Smooth muscle cell (in vitro differentiated cells): Measurements from ENCODE around the gene SULF2. TPM values are rescaled to one million over a fixed set of nuclear protein-coding genes. Genes with fewer than 3 reads are reported as not detected.

Experiments used
- DNase-seq: peaks from one replicate; lab custom pipeline; 2025; ENCODE audit not compliant: unreplicated experiment; lab: John Stamatoyannopoulos, UW
- H2AFZ ChIP-seq: fragments of 200-600 bp; sonication (generic); 2 replicates; pipeline ENCODE4 v1.6.0; 2016; ENCODE audit warnings: antibody characterized with exemption, low read depth, mild to moderate bottlenecking
- H3F3A ChIP-seq: fragments of 200-600 bp; sonication (generic); 2 replicates; pipeline ENCODE4 v1.6.0; 2017; ENCODE audit warnings: antibody characterized with exemption, low read depth
- H3K27ac ChIP-seq: fragments of 200-600 bp; sonication (generic); 2 replicates; pipeline ENCODE4 v1.5.1; 2016; ENCODE audit warnings: low read depth, mild to moderate bottlenecking
- H3K27me3 ChIP-seq: fragments of 200-600 bp; sonication (generic); 2 replicates; pipeline ENCODE4 v1.6.1; 2016; ENCODE audit warnings: low read depth, mild to moderate bottlenecking
- H3K36me3 ChIP-seq: fragments of 200-600 bp; sonication (generic); 2 replicates; pipeline ENCODE4 v1.5.1; 2016; ENCODE audit warnings: low read depth
- H3K4me1 ChIP-seq: fragments of 200-600 bp; sonication (generic); 2 replicates; pipeline ENCODE4 v1.5.1; 2016; ENCODE audit warnings: low read depth
- H3K4me2 ChIP-seq: fragments of 200-600 bp; sonication (generic); 2 replicates; pipeline ENCODE4 v1.6.0; 2016; ENCODE audit warnings: mild to moderate bottlenecking
- H3K4me3 ChIP-seq: fragments of 200-600 bp; sonication (generic); 2 replicates; pipeline ENCODE4 v1.5.1; 2016; ENCODE audit warnings: mild to moderate bottlenecking
- H3K79me2 ChIP-seq: fragments of 200-600 bp; sonication (generic); 2 replicates; pipeline ENCODE4 v1.6.0; 2016; ENCODE audit warnings: low read depth, mild to moderate bottlenecking
- H3K9ac ChIP-seq: fragments of 200-600 bp; sonication (generic); 2 replicates; pipeline ENCODE4 v1.6.0; 2016; ENCODE audit warnings: low read depth
- H3K9me3 ChIP-seq: fragments of 200-600 bp; sonication (generic); replicated peaks from 2 replicates; pipeline ENCODE4 v1.5.1; 2016; ENCODE audit warnings: low read depth
- H4K20me1 ChIP-seq: fragments of 200-600 bp; sonication (generic); 2 replicates; pipeline ENCODE4 v1.6.0; 2016; ENCODE audit warnings: low read depth
- CTCF ChIP-seq: fragments of 200-600 bp; sonication (generic); IDR thresholded peaks from 2 replicates; pipeline ENCODE4 v1.5.1; 2017; ENCODE audit warnings: borderline replicate concordance, mild to moderate bottlenecking, antibody characterized with exemption; ENCODE audit not compliant: insufficient read depth, poor library complexity, severe bottlenecking
- WGBS: methylation state at CpG from one replicate; pipeline ENCODE4 v1.1.7; 2016; ENCODE audit warnings: low lambda C conversion rate; 5-methylcytosine and 5-hydroxymethylcytosine counted together
- polyA plus RNA-seq: library from polyadenylated mRNA; unstranded; fragments of >200 nt; fragmentation: Nextera tagmentation; extraction: Ambion mirVana; gene quantifications from 2 replicates; pipeline ENCODE4 v1.2.1, GENCODE V29; 2016
- total RNA-seq: library from RNA; depleted of rRNA; stranded (reverse); fragments of >200 nt; gene quantifications from 2 replicates; pipeline ENCODE4 v1.2.3, GENCODE V29; 2014

Gene SULF2
- total and polyA plus RNA-seq, 2 experiments from 2014 or later: 109 to 144 TPM

- Histone ChIP-seq H3K36me3 (peaks cover 11% of the 10 kb centered on the region), H4K20me1 (no peaks in the 10 kb centered on the region), H3K79me2 (no peaks in the 10 kb centered on the region), H2AFZ (no peak overlapping the region), H3K9ac (no peak overlapping the region), H3K27ac (no peak overlapping the region), H3K27me3 (no peaks in the 10 kb centered on the region), H3F3A (no peaks in the 10 kb centered on the region), H3K4me2 (no peak overlapping the region), H3K4me3 (no peak overlapping the region), H3K4me1 (no peaks in the 10 kb centered on the region), H3K9me3 (peaks cover 20% of the 10 kb centered on the region)
- WGBS: 85% methylated on average over 17 of the region's 18 CpGs
- no peak for DNase-seq
- no peak for TF ChIP-seq CTCF
Measured at GRCh38 chr20:47688385-47689381, 96.6 kb downstream of the SULF2 start.

GRCh38 chr20:47687095-47687987 lies 97.9 kb downstream of the SULF2 start:
- H3K4me2 ChIP-seq: no peak overlapping the region
- H3F3A ChIP-seq: no peaks in the 10 kb centered on the region
- no peaks in the 10 kb centered on the region for H3K4me1 ChIP-seq
- H3K4me3 ChIP-seq: no peak overlapping the region
- H3K9ac ChIP-seq: peak overlapping the region; percentile 55
- DNase-seq: no peak
- H3K27ac ChIP-seq: peak overlapping the region; percentile 86
- WGBS: 96% methylated on average over 20 of the region's 20 CpGs
- H3K9me3 ChIP-seq: peaks cover 11% of the 10 kb centered on the region
- TF ChIP-seq CTCF: no peak
- H2AFZ ChIP-seq: no peak overlapping the region
- H3K27me3 ChIP-seq: no peaks in the 10 kb centered on the region
- no peaks in the 10 kb centered on the region for H4K20me1 ChIP-seq
- peaks cover 7% of the 10 kb centered on the region for H3K36me3 ChIP-seq
- no peaks in the 10 kb centered on the region for H3K79me2 ChIP-seq

- no peaks in the 10 kb centered on the region for H3K27me3 ChIP-seq
- H3F3A ChIP-seq: no peaks in the 10 kb centered on the region
- no peak for TF ChIP-seq CTCF
- peak overlapping the region; percentile 86 for H3K27ac ChIP-seq
- peak; percentile 19 for DNase-seq
- H3K9ac ChIP-seq: peak overlapping the region; percentile 87
- H2AFZ ChIP-seq: no peak overlapping the region
- H3K36me3 ChIP-seq: no peaks in the 10 kb centered on the region
- H3K4me3 ChIP-seq: no peak overlapping the region
- H3K9me3 ChIP-seq: peaks cover 4% of the 10 kb centered on the region
- H3K4me2 ChIP-seq: peak overlapping the region; percentile 34
- 37% methylated on average over 14 of the region's 14 CpGs for WGBS
- H4K20me1 ChIP-seq: no peaks in the 10 kb centered on the region
- no peaks in the 10 kb centered on the region for H3K79me2 ChIP-seq
- H3K4me1 ChIP-seq: no peaks in the 10 kb centered on the region
Measured at GRCh38 chr20:47686545-47686944, 98.7 kb downstream of the SULF2 start.
